ENCODE data around the gene VAV2. TPM values are rescaled to one million over a fixed set of nuclear protein-coding genes. Genes with fewer than 3 reads are reported as not detected.

Gene VAV2
- total RNA-seq, 1 experiment from 2014 or later, result 28.0 TPM

DNA sequence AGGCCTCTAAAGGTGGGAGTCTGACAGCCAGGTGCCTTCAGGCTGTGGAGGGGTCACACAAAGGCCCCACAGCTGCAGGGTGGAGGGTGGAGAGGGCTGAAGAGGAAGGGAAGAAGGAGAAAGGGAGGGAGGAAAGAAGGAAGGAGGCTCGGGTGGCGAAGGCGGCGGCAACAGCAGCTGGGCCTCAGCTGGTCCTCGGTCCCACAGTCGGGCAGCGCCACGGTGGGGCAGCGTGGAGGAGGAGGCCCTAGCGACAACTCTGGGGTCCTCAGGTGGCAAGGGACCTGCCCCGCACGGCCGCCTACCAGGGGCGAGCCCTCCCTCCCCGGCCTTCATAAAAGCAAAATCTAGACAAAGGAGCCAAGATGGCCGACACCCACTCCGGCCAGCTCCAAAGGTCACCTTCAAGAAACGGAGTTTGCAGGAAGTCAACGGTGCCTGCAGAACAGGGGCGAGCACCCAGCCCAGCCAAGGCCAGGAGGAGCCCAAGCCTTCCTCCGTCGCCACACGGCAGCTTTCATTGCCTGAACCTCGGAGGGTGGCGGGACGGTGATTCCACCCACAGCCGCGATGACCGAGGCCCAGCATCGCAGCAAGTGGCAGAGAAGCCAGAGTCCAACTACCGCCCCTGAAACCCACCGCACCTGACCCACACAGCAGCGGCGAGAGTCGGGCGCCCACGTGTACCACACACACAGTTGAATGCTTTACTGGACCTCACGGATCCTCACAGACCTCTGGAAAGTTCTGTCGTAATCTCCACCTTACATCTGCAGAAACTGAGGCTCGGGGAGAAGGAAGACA, 98.7 kb downstream of the VAV2 start:
- Histone ChIP-seq H3K4me3 (no peak overlapping the region), H3K9me3 (replicated peaks) (no peaks in the 10 kb centered on the region), H3K27me3 (no peaks in the 10 kb centered on the region), H3K4me1 (peaks cover 47% of the 10 kb centered on the region), H3K27ac (no peak overlapping the region), H3K36me3 (0 out of 2 replicates have a peak, but pooled peaks cover 4% of the 10 kb centered on the region)
- DNase-seq, result no peak

DNA sequence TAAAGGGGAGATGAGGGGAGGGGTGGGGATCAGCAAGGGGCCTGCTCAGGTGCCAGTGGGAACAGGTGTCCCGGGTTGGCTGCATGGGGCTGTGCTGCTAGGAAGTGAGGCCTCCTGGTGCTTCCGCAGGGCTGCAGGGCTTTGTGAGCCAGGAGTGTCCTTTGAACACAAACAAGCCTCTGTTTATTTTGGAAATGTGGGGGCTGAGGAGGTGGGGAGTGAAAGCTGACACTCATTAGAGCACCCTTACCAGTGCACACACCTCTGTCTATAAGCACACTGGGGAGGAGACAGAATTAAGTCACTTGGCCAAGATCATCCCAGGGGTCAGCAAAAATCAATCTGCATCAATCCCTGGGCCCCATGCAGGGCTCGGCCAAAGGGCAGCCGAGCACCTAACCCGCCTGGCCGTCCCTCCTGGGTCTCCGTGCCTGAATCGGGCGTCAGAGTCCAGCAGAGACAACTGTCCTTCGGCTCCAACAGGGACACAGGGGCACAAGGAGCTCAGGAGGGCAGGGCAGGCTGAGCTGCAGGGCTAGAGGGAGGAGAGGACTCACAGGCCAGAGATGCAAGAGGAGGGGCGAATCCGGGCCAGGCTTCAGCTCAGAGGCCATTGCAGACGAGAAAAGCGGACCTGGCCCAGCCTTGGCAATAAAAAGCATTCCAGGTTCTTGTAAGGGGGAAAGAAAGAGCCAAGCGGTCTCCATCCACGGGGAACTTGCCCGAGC, 99.8 kb downstream of the VAV2 start:
- H3K27me3 ChIP-seq, result no peaks in the 10 kb centered on the region
- DNase-seq, result peak; percentile 62 to 77
- peak overlapping the region; percentile 10; the same call in 1 of the 2 replicates for H3K27ac ChIP-seq
- 0 out of 2 replicates have a peak, but pooled peaks cover 4% of the 10 kb centered on the region for H3K36me3 ChIP-seq
- no peaks in the 10 kb centered on the region for H3K9me3 ChIP-seq (replicated peaks)
- H3K4me1 ChIP-seq, result peaks cover 49% of the 10 kb centered on the region
- H3K4me3 ChIP-seq, result no peak overlapping the region

- Histone ChIP-seq H3K4me1 (peaks cover 48% of the 10 kb centered on the region), H3K27ac (no peak overlapping the region), H3K4me3 (no peak overlapping the region), H3K27me3 (no peaks in the 10 kb centered on the region), H3K36me3 (0 out of 2 replicates have a peak, but pooled peaks cover 4% of the 10 kb centered on the region), H3K9me3 (replicated peaks) (no peaks in the 10 kb centered on the region)
- DNase-seq, result no peak
Observed at GRCh38 chr9:133891741-133892140, 100.4 kb downstream of the VAV2 start.

DNA sequence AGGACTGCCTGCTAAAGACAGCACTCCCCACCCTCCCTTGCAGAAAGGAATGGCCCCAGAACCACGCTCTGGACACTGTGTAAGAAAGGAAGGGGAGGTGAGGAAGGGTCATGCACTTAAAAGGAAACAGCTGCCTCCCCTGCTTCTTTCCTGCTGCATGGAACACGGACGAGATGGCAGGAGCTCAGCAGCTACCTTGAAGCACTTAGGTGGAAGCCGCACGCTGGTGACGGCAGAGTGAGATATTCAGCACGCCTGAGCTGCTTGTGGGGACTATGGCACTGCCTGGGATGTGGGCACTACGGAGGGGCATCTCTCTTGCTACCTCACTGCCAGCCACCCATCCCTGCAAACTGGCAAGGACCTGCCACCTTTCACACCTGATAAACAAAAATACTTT, 101.5 kb downstream of the VAV2 start:
- Histone ChIP-seq H3K36me3 (0 out of 2 replicates have a peak, but pooled peaks cover 4% of the 10 kb centered on the region), H3K27ac (no peak overlapping the region), H3K9me3 (replicated peaks) (no peaks in the 10 kb centered on the region), H3K4me1 (peaks cover 53% of the 10 kb centered on the region), H3K27me3 (no peaks in the 10 kb centered on the region), H3K4me3 (no peak overlapping the region)
- DNase-seq, result no peak

- H3K36me3 ChIP-seq, result 0 out of 2 replicates have a peak, but pooled peaks cover 3% of the 10 kb centered on the region
- no peaks in the 10 kb centered on the region for H3K27me3 ChIP-seq
- no peaks in the 10 kb centered on the region for H3K9me3 ChIP-seq (replicated peaks)
- H3K4me3 ChIP-seq, result no peak overlapping the region
- H3K4me1 ChIP-seq, result peaks cover 53% of the 10 kb centered on the region
- DNase-seq, result peak; percentile 87 to 93
- peak overlapping the region; percentile 46 for H3K27ac ChIP-seq
Observed at GRCh38 chr9:133889584-133890301, 102.4 kb downstream of the VAV2 start.

DNA sequence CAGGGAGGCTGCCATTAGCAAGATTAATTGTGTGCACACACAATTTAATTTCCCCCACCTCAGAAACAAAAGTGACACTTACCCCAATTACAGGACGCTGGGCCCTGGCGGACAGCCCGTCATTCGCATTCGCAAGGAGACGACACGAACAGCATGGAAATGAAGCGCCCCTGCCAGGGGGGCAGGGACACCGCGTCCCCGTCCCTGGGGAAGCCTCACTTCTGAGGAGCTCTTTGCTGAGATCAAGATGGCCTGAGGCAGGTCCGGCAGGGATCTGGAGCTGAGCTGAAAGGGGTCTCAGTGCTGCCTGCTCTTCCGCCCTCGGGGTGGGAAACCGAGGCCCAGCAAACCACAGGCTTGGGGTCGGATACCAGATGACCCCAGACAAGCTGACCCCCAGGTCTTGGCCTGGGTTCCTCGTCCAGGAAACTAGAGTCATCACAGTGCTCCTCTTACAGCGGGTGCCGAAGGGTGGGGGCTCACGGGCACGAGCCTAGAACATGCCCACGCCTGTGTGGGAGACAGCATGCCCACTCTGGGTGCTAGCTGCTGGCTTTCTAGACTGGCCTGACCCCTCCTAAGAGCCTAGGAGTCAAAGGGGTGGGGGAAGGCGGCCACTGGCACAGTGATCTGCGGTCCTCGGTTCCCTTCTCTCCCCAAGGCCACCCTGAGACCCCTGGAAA, 103.2 kb downstream of the VAV2 start:
- H3K27ac ChIP-seq, result peak overlapping the region; percentile 46
- H3K4me1 ChIP-seq, result peaks cover 53% of the 10 kb centered on the region

GRCh38 chr9:133888048-133888808, 103.9 kb downstream of the VAV2 start:
- H3K9me3 ChIP-seq (replicated peaks), result no peaks in the 10 kb centered on the region
- no peaks in the 10 kb centered on the region for H3K27me3 ChIP-seq
- H3K4me3 ChIP-seq, result peak overlapping the region; percentile 6; the same call in 1 of the 2 replicates
- peak; percentile 68 to 71 for DNase-seq
- no peaks in the 10 kb centered on the region for H3K36me3 ChIP-seq
- peak overlapping the region; percentile 46; the same call in 1 of the 2 replicates for H3K27ac ChIP-seq
- H3K4me1 ChIP-seq, result peaks cover 53% of the 10 kb centered on the region

More for the DNA sequence above, 103.2 kb downstream of the VAV2 start:
- no peak overlapping the region for H3K4me3 ChIP-seq
- H3K27me3 ChIP-seq, result no peaks in the 10 kb centered on the region
- H3K9me3 ChIP-seq (replicated peaks), result no peaks in the 10 kb centered on the region
- DNase-seq, result peak in 1 of 2 experiments; percentile 38
- H3K36me3 ChIP-seq, result 0 out of 2 replicates have a peak, but pooled peaks cover 2% of the 10 kb centered on the region

GRCh38 chr9:133887540-133888047, 104.5 kb downstream of the VAV2 start:
- no peak for DNase-seq
- peak overlapping the region; percentile 6; the same call in 1 of the 2 replicates for H3K4me3 ChIP-seq
- no peaks in the 10 kb centered on the region for H3K9me3 ChIP-seq (replicated peaks)
- H3K27me3 ChIP-seq, result no peaks in the 10 kb centered on the region
- peak overlapping the region; percentile 46; the same call in 1 of the 2 replicates for H3K27ac ChIP-seq
- H3K4me1 ChIP-seq, result peaks cover 55% of the 10 kb centered on the region
- H3K36me3 ChIP-seq, result no peaks in the 10 kb centered on the region

- Histone ChIP-seq H3K36me3 (no peaks in the 10 kb centered on the region), H3K4me1 (peaks cover 57% of the 10 kb centered on the region), H3K27ac (no peak overlapping the region), H3K9me3 (replicated peaks) (no peaks in the 10 kb centered on the region), H3K27me3 (no peaks in the 10 kb centered on the region), H3K4me3 (no peak overlapping the region)
- DNase-seq, result peak; percentile 59 to 73
Observed at GRCh38 chr9:133886563-133887501, 105.3 kb downstream of the VAV2 start.

- Histone ChIP-seq H3K27ac (no peak overlapping the region), H3K36me3 (no peaks in the 10 kb centered on the region), H3K4me1 (peaks cover 69% of the 10 kb centered on the region), H3K9me3 (replicated peaks) (no peaks in the 10 kb centered on the region), H3K4me3 (no peak overlapping the region), H3K27me3 (no peaks in the 10 kb centered on the region)
- no peak for DNase-seq
Observed at GRCh38 chr9:133884907-133885744, 107.0 kb downstream of the VAV2 start.

GRCh38 chr9:133882849-133883755, 109.0 kb downstream of the VAV2 start:
- Histone ChIP-seq H3K4me1 (peaks cover 51% of the 10 kb centered on the region), H3K36me3 (no peaks in the 10 kb centered on the region), H3K4me3 (no peak overlapping the region), H3K27ac (peak overlapping the region; percentile 43), H3K27me3 (no peaks in the 10 kb centered on the region), H3K9me3 (replicated peaks) (no peaks in the 10 kb centered on the region)
- DNase-seq, result peak in 1 of 2 experiments; percentile 48

All from SJCRH30 (cell line).